Measurements from ENCODE around the gene SLC4A9. TPM values are rescaled to one million over a fixed set of nuclear protein-coding genes. Genes with fewer than 3 reads are reported as not detected.

SLC4A9 gene
- polyA plus RNA-seq, 2 of the 4 experiments (the other 2 are of a cell fraction) = not detected

DNA sequence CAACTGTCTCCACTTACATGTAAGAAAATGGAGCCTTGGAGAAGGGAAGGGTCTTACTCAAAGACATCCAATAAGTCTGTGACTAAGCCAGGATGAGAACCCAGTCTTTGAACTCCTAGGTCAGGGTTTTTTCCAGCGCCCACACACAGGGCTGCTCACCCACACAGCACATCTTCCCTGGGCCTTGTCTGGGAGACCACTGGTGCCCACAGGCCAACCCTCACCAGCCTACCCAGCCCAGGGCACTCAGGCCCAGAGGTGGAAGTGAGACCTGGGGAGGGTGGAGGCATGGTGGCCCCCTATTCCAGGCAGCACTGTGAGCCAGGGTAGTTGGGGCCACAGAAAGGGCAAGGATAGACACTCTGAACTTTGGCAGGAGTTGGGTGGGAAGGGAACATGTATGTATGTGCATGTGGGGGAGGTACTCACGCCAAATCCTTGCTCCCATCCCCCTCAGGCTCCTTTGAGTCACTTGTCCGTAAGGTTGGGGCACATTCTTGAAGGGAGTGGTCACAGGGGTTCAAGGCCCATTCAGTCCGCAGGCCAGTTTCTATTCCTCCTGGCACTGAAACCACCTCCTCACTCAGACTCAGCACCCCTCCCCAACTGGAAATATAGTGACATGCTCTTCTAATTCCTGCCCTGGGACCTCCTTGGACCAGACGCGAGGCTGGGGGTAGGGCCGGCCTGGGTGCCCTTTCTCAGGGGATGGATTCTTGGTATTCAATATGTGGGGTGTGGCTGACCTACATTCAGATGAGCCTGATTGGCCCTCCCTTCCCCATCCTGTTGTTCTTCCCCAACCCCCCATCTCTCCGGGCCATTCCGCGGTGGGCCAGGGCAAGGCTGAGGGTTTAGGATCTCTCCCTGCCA lies 2.9 kb upstream of the SLC4A9 start:
- Histone ChIP-seq H3K4me1 (peaks cover 5% of the 10 kb centered on the region; the same call in 1 of the 3 replicates), H3K27ac (peak overlapping the region; percentile 31 to 59; a peak in 2 of 6 replicates), H3K4me2 (peak overlapping the region; percentile 71), H3K4me3 (no peak overlapping the region), H3K9me3 (no peaks in the 10 kb centered on the region)
- ChIA-PET CTCF (interaction anchor here (3.0 to 36.9 kb wide), 2 partner anchors 11 to 113 kb away, joined by 27 to 1613 read pairs; partner anchors contain the start of gene HBEGF), POLR2A (no interaction called here)
- ATAC-seq (no peak; a peak in 2 of 6 replicates), FAIRE-seq (no peak), DNase-seq (ENCODE audit: low read depth in 1 of 2, low spot score in 1 of 2) (no peak)
- 55% methylated on average over 10 of the region's 10 CpGs for WGBS (ENCODE audit: missing lambda C conversion rate)
- TF ChIP-seq NFE2L2 (conservative IDR thresholded peaks at IDR 0.05; ENCODE audit: low read length) (no peak), RCOR1 (IDR thresholded peaks at IDR 0.05; ENCODE audit: low read depth, low read length) (no peak), SMC3 (IDR thresholded peaks at IDR 0.05) (no peak), JUNB (IDR thresholded peaks at IDR 0.05) (no peak)

- Histone ChIP-seq H3K27ac (peak overlapping the region; percentile 47 to 66; a peak in 5 of 6 replicates), H3K4me3 (no peak overlapping the region), H3K4me1 (peaks cover 5% of the 10 kb centered on the region; the same call in 1 of the 3 replicates), H3K4me2 (peak overlapping the region; percentile 71), H3K9me3 (no peaks in the 10 kb centered on the region)
- 3% methylated on average over 18 of the region's 18 CpGs for WGBS (ENCODE audit: missing lambda C conversion rate)
- TF ChIP-seq MAX (IDR thresholded peaks at IDR 0.05) = peak; percentile 24; the same call in 1 of the 2 replicates
- peak; percentile 81 to 82 for TF ChIP-seq RAD21 (conservative IDR thresholded peaks at IDR 0.05 in 1 of 2, IDR thresholded peaks at IDR 0.05 in 1 of 2)
- peak; percentile 89 for TF ChIP-seq CTCF (IDR thresholded peaks at IDR 0.05)
- no peak for TF ChIP-seq HDAC2 (IDR thresholded peaks at IDR 0.05)
- TF ChIP-seq HOXB5 (CRISPR knock-in tag; IDR thresholded peaks at IDR 0.05) = no peak
- no peak for TF ChIP-seq CBX8 (IDR thresholded peaks at IDR 0.05)
- TF ChIP-seq HES2 (IDR thresholded peaks at IDR 0.05) = no peak
- TF ChIP-seq, protein P1, sequence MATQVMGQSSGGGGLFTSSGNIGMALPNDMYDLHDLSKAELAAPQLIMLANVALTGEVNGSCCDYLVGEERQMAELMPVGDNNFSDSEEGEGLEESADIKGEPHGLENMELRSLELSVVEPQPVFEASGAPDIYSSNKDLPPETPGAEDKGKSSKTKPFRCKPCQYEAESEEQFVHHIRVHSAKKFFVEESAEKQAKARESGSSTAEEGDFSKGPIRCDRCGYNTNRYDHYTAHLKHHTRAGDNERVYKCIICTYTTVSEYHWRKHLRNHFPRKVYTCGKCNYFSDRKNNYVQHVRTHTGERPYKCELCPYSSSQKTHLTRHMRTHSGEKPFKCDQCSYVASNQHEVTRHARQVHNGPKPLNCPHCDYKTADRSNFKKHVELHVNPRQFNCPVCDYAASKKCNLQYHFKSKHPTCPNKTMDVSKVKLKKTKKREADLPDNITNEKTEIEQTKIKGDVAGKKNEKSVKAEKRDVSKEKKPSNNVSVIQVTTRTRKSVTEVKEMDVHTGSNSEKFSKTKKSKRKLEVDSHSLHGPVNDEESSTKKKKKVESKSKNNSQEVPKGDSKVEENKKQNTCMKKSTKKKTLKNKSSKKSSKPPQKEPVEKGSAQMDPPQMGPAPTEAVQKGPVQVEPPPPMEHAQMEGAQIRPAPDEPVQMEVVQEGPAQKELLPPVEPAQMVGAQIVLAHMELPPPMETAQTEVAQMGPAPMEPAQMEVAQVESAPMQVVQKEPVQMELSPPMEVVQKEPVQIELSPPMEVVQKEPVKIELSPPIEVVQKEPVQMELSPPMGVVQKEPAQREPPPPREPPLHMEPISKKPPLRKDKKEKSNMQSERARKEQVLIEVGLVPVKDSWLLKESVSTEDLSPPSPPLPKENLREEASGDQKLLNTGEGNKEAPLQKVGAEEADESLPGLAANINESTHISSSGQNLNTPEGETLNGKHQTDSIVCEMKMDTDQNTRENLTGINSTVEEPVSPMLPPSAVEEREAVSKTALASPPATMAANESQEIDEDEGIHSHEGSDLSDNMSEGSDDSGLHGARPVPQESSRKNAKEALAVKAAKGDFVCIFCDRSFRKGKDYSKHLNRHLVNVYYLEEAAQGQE (IDR thresholded peaks at IDR 0.05) = no peak
- TF ChIP-seq FOSL2 (IDR thresholded peaks at IDR 0.05) = no peak
- TF ChIP-seq FOSL2 (CRISPR knock-in tag; IDR thresholded peaks at IDR 0.05) = 0 out of 2 replicates have a peak, but pooled peaks have one; percentile 28
- TF ChIP-seq NFE2L2 (conservative IDR thresholded peaks at IDR 0.05; ENCODE audit: low read length) = no peak
- peak; percentile 86 for TF ChIP-seq SMC3 (IDR thresholded peaks at IDR 0.05)
- ATAC-seq (peak; percentile 83 to 96), DNase-seq (ENCODE audit: low read depth in 1 of 2, low spot score in 1 of 2) (peak; percentile 89 to 93), FAIRE-seq (no peak)
- POLR2A ChIA-PET = no interaction called here
- CTCF ChIA-PET = interaction anchor here (1.0 to 36.9 kb wide), 8 partner anchors 8 to 362 kb away, joined by 3 to 1613 read pairs (median 10); partner anchors contain the start of genes HBEGF and TMCO6
Observed at GRCh38 chr5:140357726-140358093, 2.3 kb upstream of the SLC4A9 start.
